ENCODE results near the gene ULK1.

- TF ChIP-seq CTCF (IDR thresholded peaks at IDR 0.05 in 8 of 11, conservative IDR thresholded peaks at IDR 0.05 in 3 of 11) (no peak), POLR2AphosphoS5 (IDR thresholded peaks at IDR 0.05) (no peak)
These were observed 29.1 kb upstream of the ULK1 start for GRCh38 chr12:131865180-131865875.

Measured in spleen (tissue), 7 donors.